ENCODE results near the gene LPP. TPM values are rescaled to one million over a fixed set of nuclear protein-coding genes. Genes with fewer than 3 reads are reported as not detected.

LPP gene
- total RNA-seq, 1 donor from 2014 or later: 184 TPM

GRCh38 chr3:188341501-188341900 lies 187.5 kb downstream of the LPP start:
- no peak for DNase-seq (ENCODE audit: extremely low spot score, unreplicated experiment)
- H3K27ac Mint-ChIP-seq (ENCODE audit: unreplicated experiment): no peak overlapping the region
- no peaks in the 10 kb centered on the region for H3K9me3 Mint-ChIP-seq (ENCODE audit: unreplicated experiment)
- H3K27me3 Mint-ChIP-seq (ENCODE audit: unreplicated experiment): no peaks in the 10 kb centered on the region
- TF ChIP-seq CTCF (IDR thresholded peaks at IDR 0.05): no peak
- H3K4me3 Mint-ChIP-seq (ENCODE audit: unreplicated experiment): no peak overlapping the region
- H3K36me3 Mint-ChIP-seq (ENCODE audit: unreplicated experiment): no peaks in the 10 kb centered on the region
- H3K4me1 Mint-ChIP-seq (ENCODE audit: unreplicated experiment): peaks cover 66% of the 10 kb centered on the region

- H3K27me3 Mint-ChIP-seq (ENCODE audit: unreplicated experiment): no peaks in the 10 kb centered on the region
- TF ChIP-seq CTCF (IDR thresholded peaks at IDR 0.05): no peak
- H3K9me3 Mint-ChIP-seq (ENCODE audit: unreplicated experiment): no peaks in the 10 kb centered on the region
- H3K36me3 Mint-ChIP-seq (ENCODE audit: unreplicated experiment): peaks cover 3% of the 10 kb centered on the region
- H3K4me1 Mint-ChIP-seq (ENCODE audit: unreplicated experiment): peaks cover 60% of the 10 kb centered on the region
- no peak for DNase-seq (ENCODE audit: extremely low spot score, unreplicated experiment)
- no peak overlapping the region for H3K4me3 Mint-ChIP-seq (ENCODE audit: unreplicated experiment)
- H3K27ac Mint-ChIP-seq (ENCODE audit: unreplicated experiment): peak overlapping the region; percentile 31
These were observed 189.2 kb downstream of the LPP start for GRCh38 chr3:188342991-188343732.

GRCh38 chr3:188343894-188344293 lies 189.9 kb downstream of the LPP start:
- Mint-ChIP-seq H3K9me3 (ENCODE audit: unreplicated experiment) (no peaks in the 10 kb centered on the region), H3K27ac (ENCODE audit: unreplicated experiment) (no peak overlapping the region), H3K36me3 (ENCODE audit: unreplicated experiment) (peaks cover 3% of the 10 kb centered on the region), H3K4me1 (ENCODE audit: unreplicated experiment) (peaks cover 62% of the 10 kb centered on the region), H3K4me3 (ENCODE audit: unreplicated experiment) (no peak overlapping the region), H3K27me3 (ENCODE audit: unreplicated experiment) (no peaks in the 10 kb centered on the region)
- no peak for DNase-seq (ENCODE audit: extremely low spot score, unreplicated experiment)
- TF ChIP-seq CTCF (IDR thresholded peaks at IDR 0.05): no peak

- no peak for TF ChIP-seq CTCF (IDR thresholded peaks at IDR 0.05)
- H3K36me3 Mint-ChIP-seq (ENCODE audit: unreplicated experiment): peaks cover 3% of the 10 kb centered on the region
- H3K4me1 Mint-ChIP-seq (ENCODE audit: unreplicated experiment): peaks cover 62% of the 10 kb centered on the region
- H3K27me3 Mint-ChIP-seq (ENCODE audit: unreplicated experiment): no peaks in the 10 kb centered on the region
- no peak overlapping the region for H3K4me3 Mint-ChIP-seq (ENCODE audit: unreplicated experiment)
- no peak for DNase-seq (ENCODE audit: extremely low spot score, unreplicated experiment)
- H3K27ac Mint-ChIP-seq (ENCODE audit: unreplicated experiment): peak overlapping the region; percentile 60
- H3K9me3 Mint-ChIP-seq (ENCODE audit: unreplicated experiment): no peaks in the 10 kb centered on the region
These were observed 191.3 kb downstream of the LPP start for GRCh38 chr3:188345223-188345622.

GRCh38 chr3:188348435-188349244 lies 194.7 kb downstream of the LPP start:
- Mint-ChIP-seq H3K36me3 (ENCODE audit: unreplicated experiment) (peaks cover 6% of the 10 kb centered on the region), H3K27me3 (ENCODE audit: unreplicated experiment) (no peaks in the 10 kb centered on the region), H3K27ac (ENCODE audit: unreplicated experiment) (peak overlapping the region; percentile 89), H3K4me1 (ENCODE audit: unreplicated experiment) (peaks cover 49% of the 10 kb centered on the region), H3K4me3 (ENCODE audit: unreplicated experiment) (peak overlapping the region; percentile 52), H3K9me3 (ENCODE audit: unreplicated experiment) (no peaks in the 10 kb centered on the region)
- no peak for TF ChIP-seq CTCF (IDR thresholded peaks at IDR 0.05)
- no peak for DNase-seq (ENCODE audit: extremely low spot score, unreplicated experiment)

Data from osteocyte (in vitro differentiated cells).